ENCODE measurements around the gene KLHL24.

DNA sequence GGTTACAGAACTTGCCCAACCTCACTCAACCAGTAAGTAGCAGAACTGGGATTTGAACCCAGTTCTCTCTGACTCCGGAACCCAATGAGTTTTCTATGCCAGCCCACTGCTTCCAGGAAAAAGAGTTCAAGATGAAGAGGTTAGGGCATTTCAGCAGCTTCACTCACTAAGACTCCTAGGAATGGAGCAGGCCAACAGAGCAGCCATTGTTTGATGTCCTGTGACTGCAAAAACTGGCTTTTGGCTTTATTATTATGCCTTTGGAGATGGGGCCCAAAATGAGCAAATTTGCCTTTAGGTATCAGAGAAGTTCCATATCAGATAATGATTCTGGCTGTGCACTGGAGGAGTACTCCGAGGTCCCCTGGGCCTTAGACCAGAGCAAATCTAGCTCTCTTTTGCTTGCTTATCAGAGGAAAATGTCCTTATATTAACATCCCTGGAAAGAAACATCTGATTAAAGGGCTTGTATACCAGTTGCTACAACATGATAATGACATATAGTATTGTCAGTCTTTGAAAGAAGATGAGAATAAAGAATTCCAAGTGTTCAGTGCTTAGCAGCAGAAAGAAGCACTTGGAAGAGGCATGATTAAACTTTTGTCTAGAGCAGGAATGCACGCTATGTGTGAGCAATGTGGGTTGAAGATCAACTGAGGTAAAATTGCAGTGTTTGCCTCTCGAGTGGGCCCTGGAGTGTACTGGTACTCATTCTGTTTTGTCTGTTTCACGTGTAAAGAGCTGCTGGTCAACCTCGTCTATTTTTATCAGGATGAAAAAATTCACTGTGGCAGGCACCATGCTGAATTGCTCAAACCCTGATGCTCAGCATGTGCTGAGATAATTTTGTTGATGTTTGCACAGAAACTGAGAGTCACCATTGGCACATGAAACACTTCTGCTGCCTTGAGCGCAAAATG is 21.8 kb upstream of the KLHL24 start:
- TF ChIP-seq, protein P1, sequence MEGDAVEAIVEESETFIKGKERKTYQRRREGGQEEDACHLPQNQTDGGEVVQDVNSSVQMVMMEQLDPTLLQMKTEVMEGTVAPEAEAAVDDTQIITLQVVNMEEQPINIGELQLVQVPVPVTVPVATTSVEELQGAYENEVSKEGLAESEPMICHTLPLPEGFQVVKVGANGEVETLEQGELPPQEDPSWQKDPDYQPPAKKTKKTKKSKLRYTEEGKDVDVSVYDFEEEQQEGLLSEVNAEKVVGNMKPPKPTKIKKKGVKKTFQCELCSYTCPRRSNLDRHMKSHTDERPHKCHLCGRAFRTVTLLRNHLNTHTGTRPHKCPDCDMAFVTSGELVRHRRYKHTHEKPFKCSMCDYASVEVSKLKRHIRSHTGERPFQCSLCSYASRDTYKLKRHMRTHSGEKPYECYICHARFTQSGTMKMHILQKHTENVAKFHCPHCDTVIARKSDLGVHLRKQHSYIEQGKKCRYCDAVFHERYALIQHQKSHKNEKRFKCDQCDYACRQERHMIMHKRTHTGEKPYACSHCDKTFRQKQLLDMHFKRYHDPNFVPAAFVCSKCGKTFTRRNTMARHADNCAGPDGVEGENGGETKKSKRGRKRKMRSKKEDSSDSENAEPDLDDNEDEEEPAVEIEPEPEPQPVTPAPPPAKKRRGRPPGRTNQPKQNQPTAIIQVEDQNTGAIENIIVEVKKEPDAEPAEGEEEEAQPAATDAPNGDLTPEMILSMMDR (IDR thresholded peaks at IDR 0.05 in 4 of 5, conservative IDR thresholded peaks at IDR 0.05 in 1 of 5), result no peak
- TF ChIP-seq POLR2A (IDR thresholded peaks at IDR 0.05), result no peak
